ENCODE results near the gene ESRRA.

Gene ESRRA

GRCh38 chr11:64364435-64364834, 59.1 kb downstream of the ESRRA start:
- Mint-ChIP-seq H3K4me1 (peaks cover 13% of the 10 kb centered on the region), H3K27me3 (ENCODE audit: low read depth, poor library complexity) (no peaks in the 10 kb centered on the region), H3K4me3 (no peak overlapping the region), H3K27ac (no peak overlapping the region), H3K9me3 (no peaks in the 10 kb centered on the region), H3K36me3 (ENCODE audit: low read depth) (peaks cover 52% of the 10 kb centered on the region)
- no peak for DNase-seq
- TF ChIP-seq CTCF (IDR thresholded peaks at IDR 0.05), result no peak

GRCh38 chr11:64364911-64365310, 59.6 kb downstream of the ESRRA start:
- Mint-ChIP-seq H3K4me1 (peaks cover 8% of the 10 kb centered on the region), H3K27me3 (ENCODE audit: low read depth, poor library complexity) (no peaks in the 10 kb centered on the region), H3K9me3 (no peaks in the 10 kb centered on the region), H3K36me3 (ENCODE audit: low read depth) (peaks cover 55% of the 10 kb centered on the region), H3K27ac (no peak overlapping the region), H3K4me3 (no peak overlapping the region)
- no peak for TF ChIP-seq CTCF (IDR thresholded peaks at IDR 0.05)
- no peak for DNase-seq

Measured in nephron progenitor cell (in vitro differentiated cells).